Activated B cell treated with CpG ODN at 0.5 μM for 24 hours (primary cell): Measurements from ENCODE around the gene SCFD2. TPM values are rescaled to one million over a fixed set of nuclear protein-coding genes. Genes with fewer than 3 reads are reported as not detected.

Experiments
- ATAC-seq: fragments of 200-7000 bp; cut with Tn5 transposase; one replicate; pipeline ENCODE4 v1.10.0; 2021; ENCODE audit warnings: low read depth, mild to moderate bottlenecking, moderate library complexity
- CTCF ChIA-PET: fragments of 350-600 bp; sonication (Branson Sonifier 250); formaldehyde crosslinking; loops from one replicate; lab custom pipeline; 2021; ENCODE audit warnings: antibody characterized with exemption; lab: Charles Lee
- POLR2A ChIA-PET: fragments of 350-600 bp; sonication (Branson Sonifier 250); formaldehyde crosslinking; loops from one replicate; lab custom pipeline; 2021; ENCODE audit warnings: antibody characterized with exemption; lab: Charles Lee
- DNase-seq: peaks from one replicate; pipeline ENCODE4 v3.0.0; 2022
- H3K27ac Mint-ChIP-seq: one replicate; pipeline ENCODE4 v1.8.0; 2020; ENCODE audit warnings: mixed read lengths
- H3K27me3 Mint-ChIP-seq: one replicate; pipeline ENCODE4 v1.8.0; 2021; ENCODE audit warnings: mixed read lengths
- H3K36me3 Mint-ChIP-seq: one replicate; pipeline ENCODE4 v1.8.0; 2021; ENCODE audit warnings: low read depth, mixed read lengths
- H3K4me1 Mint-ChIP-seq: one replicate; pipeline ENCODE4 v1.8.0; 2021; ENCODE audit warnings: mixed read lengths
- H3K4me3 Mint-ChIP-seq: one replicate; pipeline ENCODE4 v1.8.0; 2020; ENCODE audit warnings: mild to moderate bottlenecking, mixed read lengths
- H3K9me3 Mint-ChIP-seq: one replicate; pipeline ENCODE4 v1.8.0; 2020; ENCODE audit warnings: mixed read lengths
- CTCF ChIP-seq: fragments of 200-600 bp; IDR thresholded peaks from one replicate; pipeline ENCODE4 v1.8.0; 2022; ENCODE audit warnings: antibody characterized with exemption, mild to moderate bottlenecking
- intact Hi-C: fragments of 100-400 bp; cut with micrococcal nuclease; formaldehyde crosslinking; loops from one replicate; pipeline ENCODE4 v1.15.1; 2024
- total RNA-seq: library from RNA; stranded (reverse); gene quantifications from 2 replicates; pipeline ENCODE4 v1.2.3, GENCODE V29; 2022

The SCFD2 gene
- total RNA-seq, 1 donor from 2014 or later: 46.6 TPM

GRCh38 chr4:52891743-52892142 lies 474.1 kb downstream of the SCFD2 start:
- H3K9me3 Mint-ChIP-seq: peaks cover 2% of the 10 kb centered on the region
- H3K36me3 Mint-ChIP-seq: peaks cover 15% of the 10 kb centered on the region
- ATAC-seq (no peak), DNase-seq (no peak)
- H3K27ac Mint-ChIP-seq: no peak overlapping the region
- intact Hi-C loops: no loop called here
- no peak for TF ChIP-seq CTCF
- no peaks in the 10 kb centered on the region for H3K27me3 Mint-ChIP-seq
- ChIA-PET POLR2A (no interaction called here), CTCF (no interaction called here)
- H3K4me1 Mint-ChIP-seq: no peaks in the 10 kb centered on the region
- H3K4me3 Mint-ChIP-seq: no peak overlapping the region

GRCh38 chr4:52890521-52890791 lies 475.4 kb downstream of the SCFD2 start:
- Mint-ChIP-seq H3K4me3 (no peak overlapping the region), H3K27ac (no peak overlapping the region), H3K4me1 (no peaks in the 10 kb centered on the region), H3K36me3 (peaks cover 25% of the 10 kb centered on the region), H3K9me3 (no peaks in the 10 kb centered on the region), H3K27me3 (no peaks in the 10 kb centered on the region)
- intact Hi-C loops: no loop called here
- no peak for TF ChIP-seq CTCF
- ATAC-seq: no peak
- DNase-seq: no peak
- ChIA-PET POLR2A (no interaction called here), CTCF (no interaction called here)

- intact Hi-C loops: no loop called here
- Mint-ChIP-seq H3K27ac (no peak overlapping the region), H3K9me3 (no peaks in the 10 kb centered on the region), H3K36me3 (peaks cover 27% of the 10 kb centered on the region), H3K4me1 (no peaks in the 10 kb centered on the region), H3K4me3 (no peak overlapping the region), H3K27me3 (no peaks in the 10 kb centered on the region)
- DNase-seq (no peak), ATAC-seq (no peak)
- CTCF ChIA-PET: no interaction called here
- no peak for TF ChIP-seq CTCF
- POLR2A ChIA-PET: no interaction called here
Measured at GRCh38 chr4:52889778-52890520, 475.9 kb downstream of the SCFD2 start.

- H3K4me3 Mint-ChIP-seq: no peak overlapping the region
- peaks cover 31% of the 10 kb centered on the region for H3K36me3 Mint-ChIP-seq
- no peak for ATAC-seq
- no peak for DNase-seq
- no peak for TF ChIP-seq CTCF
- ChIA-PET POLR2A (no interaction called here), CTCF (no interaction called here)
- no peaks in the 10 kb centered on the region for H3K9me3 Mint-ChIP-seq
- no peaks in the 10 kb centered on the region for H3K27me3 Mint-ChIP-seq
- no peak overlapping the region for H3K27ac Mint-ChIP-seq
- intact Hi-C loops: no loop called here
- H3K4me1 Mint-ChIP-seq: no peaks in the 10 kb centered on the region
Measured at GRCh38 chr4:52889354-52889753, 476.5 kb downstream of the SCFD2 start.

GRCh38 chr4:52884994-52885393 lies 480.9 kb downstream of the SCFD2 start:
- intact Hi-C loops: no loop called here
- ChIA-PET CTCF (no interaction called here), POLR2A (no interaction called here)
- no peaks in the 10 kb centered on the region for H3K9me3 Mint-ChIP-seq
- ATAC-seq (no peak), DNase-seq (no peak)
- H3K36me3 Mint-ChIP-seq: peaks cover 44% of the 10 kb centered on the region
- no peak overlapping the region for H3K4me3 Mint-ChIP-seq
- no peak overlapping the region for H3K27ac Mint-ChIP-seq
- TF ChIP-seq CTCF: no peak
- H3K4me1 Mint-ChIP-seq: no peaks in the 10 kb centered on the region
- H3K27me3 Mint-ChIP-seq: no peaks in the 10 kb centered on the region
